GM12875 (cell line): ENCODE measurements around the gene RAF1.

Source experiments
- H3K4me3 ChIP-seq: one replicate; pipeline ENCODE4 v1.5.1; 2011; ENCODE audit warnings: low read depth, low read length, control low read depth
- CTCF ChIP-seq: IDR thresholded peaks from 2 replicates; pipeline ENCODE4 v1.5.1; 2011; ENCODE audit warnings: low read depth, mild to moderate bottlenecking, control low read depth, inconsistent platforms, low read length, moderate library complexity, borderline replicate concordance; ENCODE audit not compliant: insufficient read depth

Gene RAF1

GRCh38 chr3:12689997-12690711 is 26.2 kb upstream of the RAF1 start:
- no peak overlapping the region for H3K4me3 ChIP-seq
- no peak for TF ChIP-seq CTCF

GRCh38 chr3:12687948-12688347 is 24.0 kb upstream of the RAF1 start:
- H3K4me3 ChIP-seq: no peak overlapping the region
- TF ChIP-seq CTCF: no peak

- no peak for TF ChIP-seq CTCF
- no peak overlapping the region for H3K4me3 ChIP-seq
Measured at GRCh38 chr3:12686096-12686495, 22.2 kb upstream of the RAF1 start.

- no peak overlapping the region for H3K4me3 ChIP-seq
- TF ChIP-seq CTCF: no peak
Measured at GRCh38 chr3:12681943-12682390, 18.1 kb upstream of the RAF1 start.

GRCh38 chr3:12681089-12681942 is 17.4 kb upstream of the RAF1 start:
- H3K4me3 ChIP-seq: no peak overlapping the region
- no peak for TF ChIP-seq CTCF

GRCh38 chr3:12679468-12679867 is 15.6 kb upstream of the RAF1 start:
- no peak overlapping the region for H3K4me3 ChIP-seq
- no peak for TF ChIP-seq CTCF
